NCI-H146 treated with DMSO at 0.1 percent for 48 hours (cell line): Measurements from ENCODE around the gene CAT.

Source experiments
- DNase-seq: peaks from one replicate; lab custom pipeline; 2025; ENCODE audit not compliant: unreplicated experiment; lab: John Stamatoyannopoulos, UW

The CAT gene

GRCh38 chr11:34493926-34494595, 55.3 kb downstream of the CAT start:
- DNase-seq: no peak

- DNase-seq: no peak
These were observed 56.5 kb downstream of the CAT start for GRCh38 chr11:34495239-34495723.

GRCh38 chr11:34495724-34496377, 57.1 kb downstream of the CAT start:
- DNase-seq: no peak

- DNase-seq: no peak
These were observed 61.2 kb downstream of the CAT start for GRCh38 chr11:34499719-34500500.

- no peak for DNase-seq
These were observed 62.8 kb downstream of the CAT start for GRCh38 chr11:34501500-34501899.

GRCh38 chr11:34501949-34502348, 63.2 kb downstream of the CAT start:
- DNase-seq: no peak

- DNase-seq: no peak
These were observed 64.2 kb downstream of the CAT start for GRCh38 chr11:34502949-34503348.

- no peak for DNase-seq
These were observed 67.1 kb downstream of the CAT start for GRCh38 chr11:34505874-34506273.

- DNase-seq: no peak
These were observed 68.4 kb downstream of the CAT start for GRCh38 chr11:34507156-34507555.

- DNase-seq: no peak
These were observed 68.9 kb downstream of the CAT start for GRCh38 chr11:34507610-34508009.

- no peak for DNase-seq
These were observed 69.8 kb downstream of the CAT start for GRCh38 chr11:34508524-34508923.

- DNase-seq: no peak
These were observed 70.7 kb downstream of the CAT start for GRCh38 chr11:34509336-34509876.

- DNase-seq: no peak
These were observed 71.5 kb downstream of the CAT start for GRCh38 chr11:34510218-34510617.

- no peak for DNase-seq
These were observed 71.9 kb downstream of the CAT start for GRCh38 chr11:34510673-34511072.

GRCh38 chr11:34512840-34513681, 74.3 kb downstream of the CAT start:
- no peak for DNase-seq

GRCh38 chr11:34513682-34514449, 75.1 kb downstream of the CAT start, which contains the start of gene ELF5:
ELF5 (minus strand) TSS chr11:34513794; CDS start chr11:34505749, 8,045 bp downstream.
- no peak for DNase-seq

GRCh38 chr11:34514597-34514996, 75.9 kb downstream of the CAT start:
- no peak for DNase-seq

- DNase-seq: no peak
These were observed 77.7 kb downstream of the CAT start for GRCh38 chr11:34516247-34517040.

- DNase-seq: no peak
These were observed 81.0 kb downstream of the CAT start for GRCh38 chr11:34519595-34520235.
